H9 (cell line): ENCODE measurements around the gene EFCAB5. TPM values are rescaled to one million over a fixed set of nuclear protein-coding genes. Genes with fewer than 3 reads are reported as not detected.

Source experiments
- DNase-seq: peaks from one replicate; pipeline ENCODE4 v3.0.0-alpha.2; 2017
- H2AFZ ChIP-seq: one replicate; pipeline ENCODE4 v1.6.1; 2013; ENCODE audit warnings: mild to moderate bottlenecking, low read length, control low read depth, moderate library complexity
- H2AK5ac ChIP-seq: 2 replicates; pipeline ENCODE4 v1.6.1; 2013; ENCODE audit warnings: low read length, control low read depth, mixed read lengths; ENCODE audit not compliant: insufficient read length
- H2BK120ac ChIP-seq: one replicate; pipeline ENCODE4 v1.6.1; 2013; ENCODE audit warnings: low read depth, mild to moderate bottlenecking, low read length, control low read depth, inconsistent platforms; ENCODE audit not compliant: poor library complexity, severe bottlenecking
- H2BK12ac ChIP-seq: 2 replicates; pipeline ENCODE4 v1.6.1; 2013; ENCODE audit warnings: low read length, control low read depth, mixed read lengths, low read depth; ENCODE audit not compliant: insufficient read length
- H2BK15ac ChIP-seq: 2 replicates; pipeline ENCODE4 v1.6.1; 2013; ENCODE audit warnings: low read depth, low read length, control low read depth
- H2BK20ac ChIP-seq: one replicate; pipeline ENCODE4 v1.6.1; 2013; ENCODE audit warnings: low read depth, mild to moderate bottlenecking, low read length, control low read depth, inconsistent platforms; ENCODE audit not compliant: poor library complexity, severe bottlenecking
- H2BK5ac ChIP-seq: 2 replicates; pipeline ENCODE4 v1.6.1; 2013; ENCODE audit warnings: low read length, control low read depth, mixed read lengths; ENCODE audit not compliant: insufficient read length
- H3K14ac ChIP-seq: 2 replicates; pipeline ENCODE4 v1.6.1; 2013; ENCODE audit warnings: low read length, control low read depth; ENCODE audit not compliant: insufficient read depth
- H3K18ac ChIP-seq: 2 replicates; pipeline ENCODE4 v1.6.1; 2013; ENCODE audit warnings: low read depth, mild to moderate bottlenecking, mixed read lengths, low read length, control low read depth; ENCODE audit not compliant: insufficient read length
- H3K23ac ChIP-seq: 2 replicates; pipeline ENCODE4 v1.6.1; 2013; ENCODE audit warnings: low read length, control low read depth, mixed read lengths, low read depth; ENCODE audit not compliant: insufficient read length
- H3K23me2 ChIP-seq: 2 replicates; pipeline ENCODE4 v1.6.1; 2013; ENCODE audit warnings: low read depth, mild to moderate bottlenecking, mixed read lengths, low read length, control low read depth; ENCODE audit not compliant: insufficient read length, poor library complexity, severe bottlenecking
- H3K27ac ChIP-seq: 2 replicates; pipeline ENCODE4 v1.5.1; 2013; ENCODE audit warnings: low read length, control low read depth, mixed read lengths, low read depth; ENCODE audit not compliant: insufficient read length
- H3K27me3 ChIP-seq: 2 replicates; pipeline ENCODE4 v1.6.1; 2013; ENCODE audit warnings: low read length, control low read depth, inconsistent platforms; ENCODE audit not compliant: insufficient read depth
- H3K4ac ChIP-seq: 2 replicates; pipeline ENCODE4 v1.6.1; 2013; ENCODE audit warnings: low read depth, mild to moderate bottlenecking, control low read depth, inconsistent platforms, low read length, moderate library complexity
- H3K4me1 ChIP-seq: 2 replicates; pipeline ENCODE4 v1.6.1; 2013; ENCODE audit warnings: low read length, control low read depth, inconsistent platforms; ENCODE audit not compliant: insufficient read depth
- H3K4me2 ChIP-seq: 2 replicates; pipeline ENCODE4 v1.6.1; 2013; ENCODE audit warnings: low read length, control low read depth, mixed read lengths; ENCODE audit not compliant: insufficient read length, insufficient read depth
- H3K56ac ChIP-seq: 2 replicates; pipeline ENCODE4 v1.6.1; 2013; ENCODE audit warnings: low read depth, mild to moderate bottlenecking, mixed read lengths, low read length, control low read depth; ENCODE audit not compliant: insufficient read length
- H3K79me1 ChIP-seq: 2 replicates; pipeline ENCODE4 v1.6.1; 2013; ENCODE audit warnings: low read depth, mild to moderate bottlenecking, moderate library complexity, low read length, control low read depth, inconsistent platforms; ENCODE audit not compliant: insufficient read depth, poor library complexity, severe bottlenecking
- H3K79me2 ChIP-seq: 2 replicates; pipeline ENCODE4 v1.6.1; 2013; ENCODE audit warnings: low read length, control low read depth, inconsistent platforms; ENCODE audit not compliant: insufficient read depth
- H3K9ac ChIP-seq: 2 replicates; pipeline ENCODE4 v1.6.1; 2013; ENCODE audit warnings: low read length, control low read depth, mixed read lengths; ENCODE audit not compliant: insufficient read length; ENCODE audit errors: extremely low read depth
- H3K9me3 ChIP-seq: one replicate; pipeline ENCODE4 v1.6.1; 2013; ENCODE audit warnings: low read depth, low read length, inconsistent platforms; ENCODE audit not compliant: control insufficient read depth
- H3T11ph ChIP-seq: one replicate; pipeline ENCODE4 v1.6.1; 2013; ENCODE audit warnings: mild to moderate bottlenecking, low read length, control low read depth, inconsistent platforms
- H4K20me1 ChIP-seq: one replicate; pipeline ENCODE4 v1.6.1; 2013; ENCODE audit not compliant: control insufficient read depth, insufficient read length, insufficient read depth
- H4K5ac ChIP-seq: 2 replicates; pipeline ENCODE4 v1.6.1; 2013; ENCODE audit warnings: low read depth, mild to moderate bottlenecking, mixed read lengths, low read length, control low read depth; ENCODE audit not compliant: insufficient read length
- H4K8ac ChIP-seq: replicated peaks from 2 replicates; pipeline ENCODE4 v1.6.1; 2013; ENCODE audit warnings: low read length, control low read depth, mixed read lengths, low read depth; ENCODE audit not compliant: insufficient read length
- H4K91ac ChIP-seq: 2 replicates; pipeline ENCODE4 v1.6.1; 2013; ENCODE audit warnings: low read depth, mild to moderate bottlenecking, moderate library complexity, mixed read lengths, low read length, control low read depth; ENCODE audit not compliant: insufficient read length
- H3K27ac Mint-ChIP-seq, 3 experiments: 2 replicates in 2 of 3; 3 replicates in 1 of 3; pipeline ENCODE4 v1.8.0; 2020 to 2021; ENCODE audit warnings: mixed read lengths in 3 of 3, mild to moderate bottlenecking in 1 of 3, moderate library complexity in 1 of 3
- H3K27me3 Mint-ChIP-seq: 2 replicates; pipeline ENCODE4 v1.8.0; 2021; ENCODE audit warnings: low read depth, mild to moderate bottlenecking, moderate library complexity, mixed read lengths
- H3K36me3 Mint-ChIP-seq, 3 experiments: 2 replicates in 2 of 3; 3 replicates in 1 of 3; pipeline ENCODE4 v1.8.0; 2020 to 2021; ENCODE audit warnings: low read depth in 3 of 3, mixed read lengths in 3 of 3; ENCODE audit not compliant: insufficient read depth in 1 of 3
- H3K4me1 Mint-ChIP-seq, 2 experiments: 2 replicates each; pipeline ENCODE4 v1.8.0; 2020; ENCODE audit warnings: mixed read lengths in 2 of 2
- H3K4me3 Mint-ChIP-seq, 2 experiments: 2 replicates in 1 of 2; 3 replicates in 1 of 2; pipeline ENCODE4 v1.8.0; 2020 to 2021; ENCODE audit warnings: mild to moderate bottlenecking in 2 of 2, mixed read lengths in 2 of 2, moderate library complexity in 1 of 2
- H3K9me3 Mint-ChIP-seq, 2 experiments: 2 replicates in 1 of 2; 3 replicates in 1 of 2; pipeline ENCODE4 v1.8.0; 2020; ENCODE audit warnings: mild to moderate bottlenecking in 2 of 2, mixed read lengths in 2 of 2, moderate library complexity in 1 of 2
- CTCF ChIP-seq: fragments of 200-600 bp; sonication (generic); conservative IDR thresholded peaks from 3 replicates; pipeline ENCODE4 v1.8.0; 2021; ENCODE audit warnings: antibody characterized with exemption, mild to moderate bottlenecking
- WGBS: extraction: QIAGEN DNeasy Blood & Tissue Kit; methylation state at CpG from one replicate; pipeline ENCODE4 v1.1.7; 2013; ENCODE audit warnings: missing lambda C conversion rate, low lambda C conversion rate, mixed read lengths; ENCODE audit not compliant: insufficient read length; ENCODE audit errors: extremely low coverage; 5-methylcytosine and 5-hydroxymethylcytosine counted together
- total RNA-seq: library from RNA; stranded (reverse); gene quantifications from 2 replicates; pipeline ENCODE4 v1.2.1, GENCODE V29; 2021

Gene EFCAB5
- total RNA-seq, 1 experiment from 2014 or later = not detected

- Histone ChIP-seq H3K4ac (no peak overlapping the region), H2AFZ (no peak overlapping the region), H2BK5ac (no peak overlapping the region), H3K9ac (no peak overlapping the region), H2AK5ac (no peak overlapping the region), H3K9me3 (no peaks in the 10 kb centered on the region), H3K56ac (no peak overlapping the region), H4K20me1 (no peaks in the 10 kb centered on the region), H3T11ph (no peak overlapping the region), H3K79me1 (no peaks in the 10 kb centered on the region), H2BK120ac (no peak overlapping the region), H3K4me1 (peaks cover 2% of the 10 kb centered on the region; the same call in 1 of the 2 replicates), H4K8ac (no peak overlapping the region), H3K27ac (no peak overlapping the region), H3K18ac (no peak overlapping the region), H3K27me3 (no peaks in the 10 kb centered on the region), H3K79me2 (peaks cover 4% of the 10 kb centered on the region; the same call in 1 of the 2 replicates), H2BK20ac (no peak overlapping the region), H3K14ac (no peak overlapping the region), H4K5ac (no peak overlapping the region), H4K91ac (no peak overlapping the region), H3K23ac (no peak overlapping the region), H2BK12ac (no peak overlapping the region), H3K4me2 (peak overlapping the region; percentile 76), H2BK15ac (no peak overlapping the region), H3K23me2 (peaks cover 11% of the 10 kb centered on the region)
- WGBS = no CpG with 5 or more reads among the region's 20 CpGs
- no peak for TF ChIP-seq CTCF
- DNase-seq = no peak
- H3K36me3 Mint-ChIP-seq = no peaks in the 10 kb centered on the region
- no peaks in the 10 kb centered on the region; a peak in 1 of 5 replicates for H3K9me3 Mint-ChIP-seq
- H3K4me1 Mint-ChIP-seq = peaks cover 4 to 9% of the 10 kb centered on the region in 2 experiments
- no peak overlapping the region for H3K4me3 Mint-ChIP-seq
- H3K27me3 Mint-ChIP-seq = no peaks in the 10 kb centered on the region
- H3K27ac Mint-ChIP-seq = no peak overlapping the region
Observed at GRCh38 chr17:29930409-29931010, 10.9 kb upstream of the EFCAB5 start.
